SK-N-SH treated with all-trans-retinoic acid at 6 μM for 48 hours (cell line): ENCODE results near the gene HOATZ.

Source experiments
- ATAC-seq: fragments of 200-7000 bp; cut with Tn5 transposase; 3 replicates; pipeline ENCODE4 v1.9.1; 2020; ENCODE audit warnings: mild to moderate bottlenecking, moderate library complexity
- ARNTL ChIP-seq: fragments of 450-650 bp; formaldehyde crosslinking; IDR thresholded peaks from 2 replicates; pipeline ENCODE4 v1.5.0; 2020; ENCODE audit warnings: low read depth, mild to moderate bottlenecking, moderate library complexity, borderline replicate concordance
- BACH2 ChIP-seq: fragments of 250-450 bp; sonication (Bioruptor Pico); IDR thresholded peaks from 2 replicates; pipeline ENCODE4 v1.9.0; 2021; ENCODE audit warnings: mild to moderate bottlenecking, borderline replicate concordance
- CSDC2 ChIP-seq: fragments of 250-450 bp; sonication (Bioruptor Pico); IDR thresholded peaks from 2 replicates; pipeline ENCODE4 v1.5.0; 2020; ENCODE audit warnings: mild to moderate bottlenecking, moderate library complexity
- ESRRG ChIP-seq: fragments of 250-450 bp; sonication (Bioruptor Pico); IDR thresholded peaks from 2 replicates; pipeline ENCODE4 v1.6.1; 2021; ENCODE audit warnings: mild to moderate bottlenecking
- GLIS3 ChIP-seq: fragments of 250-450 bp; sonication (Bioruptor Pico); IDR thresholded peaks from 2 replicates; pipeline ENCODE4 v1.5.0; 2020; ENCODE audit warnings: mild to moderate bottlenecking, moderate library complexity
- OSR1 ChIP-seq: fragments of 250-450 bp; sonication (Bioruptor Pico); IDR thresholded peaks from 2 replicates; pipeline ENCODE4 v1.8.0; 2022; ENCODE audit warnings: moderate library complexity, mild to moderate bottlenecking, inconsistent platforms
- PPARA ChIP-seq: fragments of 250-450 bp; sonication (Bioruptor Pico); IDR thresholded peaks from 2 replicates; pipeline ENCODE4 v1.5.0; 2020; ENCODE audit warnings: mild to moderate bottlenecking, borderline replicate concordance
- RARB ChIP-seq: fragments of 250-450 bp; sonication (Bioruptor Pico); IDR thresholded peaks from 2 replicates; pipeline ENCODE4 v1.8.0; 2021; ENCODE audit warnings: mild to moderate bottlenecking, moderate library complexity
- SNAI2 ChIP-seq: fragments of 250-450 bp; sonication (Bioruptor Pico); IDR thresholded peaks from 2 replicates; pipeline ENCODE4 v1.5.0; 2020; ENCODE audit warnings: mild to moderate bottlenecking, moderate library complexity
- TCF4 ChIP-seq: fragments of 250-450 bp; sonication (Bioruptor Pico); IDR thresholded peaks from 2 replicates; pipeline ENCODE4 v1.8.0; 2021; ENCODE audit warnings: mild to moderate bottlenecking, moderate library complexity, borderline replicate concordance
- TOX ChIP-seq: fragments of 250-450 bp; sonication (Bioruptor Pico); IDR thresholded peaks from 2 replicates; pipeline ENCODE4 v1.8.0; 2021; ENCODE audit warnings: mild to moderate bottlenecking, moderate library complexity, borderline replicate concordance
- ZFP3 ChIP-seq: fragments of 250-450 bp; sonication (Bioruptor Pico); IDR thresholded peaks from 2 replicates; pipeline ENCODE4 v1.5.0; 2020; ENCODE audit warnings: mild to moderate bottlenecking, moderate library complexity
- ZFP30 ChIP-seq: fragments of 450-650 bp; formaldehyde crosslinking; IDR thresholded peaks from 2 replicates; pipeline ENCODE4 v1.5.0; 2022; ENCODE audit warnings: mild to moderate bottlenecking, moderate library complexity
- ZNF565 ChIP-seq: fragments of 450-650 bp; formaldehyde crosslinking; conservative IDR thresholded peaks from 2 replicates; pipeline ENCODE4 v1.5.0; 2020; ENCODE audit warnings: low read depth, mild to moderate bottlenecking, moderate library complexity
- ZNF70 ChIP-seq: fragments of 450-650 bp; formaldehyde crosslinking; IDR thresholded peaks from 2 replicates; pipeline ENCODE4 v1.5.0; 2020; ENCODE audit warnings: mild to moderate bottlenecking, moderate library complexity
- ZNF8 ChIP-seq: fragments of 450-650 bp; formaldehyde crosslinking; IDR thresholded peaks from 2 replicates; pipeline ENCODE4 v1.5.0; 2020; ENCODE audit warnings: mild to moderate bottlenecking, moderate library complexity
- TF ChIP-seq, protein P1 (sequence below): fragments of 250-450 bp; sonication (Bioruptor Pico); IDR thresholded peaks from 2 replicates; pipeline ENCODE4 v1.8.0; 2021; ENCODE audit warnings: low read depth, mild to moderate bottlenecking, moderate library complexity, borderline replicate concordance
- TF ChIP-seq, protein P2 (sequence below): fragments of 250-450 bp; sonication (Bioruptor Pico); IDR thresholded peaks from 2 replicates; pipeline ENCODE4 v1.8.0; 2020; ENCODE audit warnings: mild to moderate bottlenecking, moderate library complexity, borderline replicate concordance
- TF ChIP-seq, protein P3 (sequence below): fragments of 250-450 bp; sonication (Bioruptor Pico); IDR thresholded peaks from 2 replicates; pipeline ENCODE4 v1.5.0; 2020; ENCODE audit warnings: mild to moderate bottlenecking, moderate library complexity
- TF ChIP-seq, protein P4 (sequence below): fragments of 250-450 bp; sonication (Bioruptor Pico); IDR thresholded peaks from 2 replicates; pipeline ENCODE4 v1.5.1; 2020; ENCODE audit warnings: low read depth, mild to moderate bottlenecking, moderate library complexity
- TF ChIP-seq, protein P5 (sequence below): fragments of 250-450 bp; sonication (Bioruptor Pico); IDR thresholded peaks from 2 replicates; pipeline ENCODE4 v1.5.1; 2021; ENCODE audit warnings: mild to moderate bottlenecking, moderate library complexity

The HOATZ gene

DNA sequence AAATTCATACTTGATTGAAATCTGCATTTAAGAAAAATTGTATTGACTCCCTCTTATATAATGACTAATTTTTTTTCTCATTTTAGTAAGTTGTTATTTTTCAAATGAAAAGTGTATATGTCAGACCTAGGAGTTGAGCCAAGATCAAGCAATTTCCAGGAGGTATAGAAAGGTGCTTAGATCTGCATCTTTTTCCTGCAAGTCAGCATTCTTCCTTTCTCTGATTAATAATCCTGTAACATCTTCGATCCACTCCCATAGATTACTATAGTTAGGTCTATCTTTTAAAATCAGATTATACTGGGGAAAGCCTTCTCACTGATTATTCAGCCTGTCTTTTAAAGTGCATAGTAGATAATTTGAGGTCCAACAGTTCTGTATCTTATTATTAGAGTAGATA is 12.7 kb downstream of the HOATZ start (continued):
- TF ChIP-seq BACH2 (CRISPR knock-in tag): no peak
- TF ChIP-seq, protein P1, sequence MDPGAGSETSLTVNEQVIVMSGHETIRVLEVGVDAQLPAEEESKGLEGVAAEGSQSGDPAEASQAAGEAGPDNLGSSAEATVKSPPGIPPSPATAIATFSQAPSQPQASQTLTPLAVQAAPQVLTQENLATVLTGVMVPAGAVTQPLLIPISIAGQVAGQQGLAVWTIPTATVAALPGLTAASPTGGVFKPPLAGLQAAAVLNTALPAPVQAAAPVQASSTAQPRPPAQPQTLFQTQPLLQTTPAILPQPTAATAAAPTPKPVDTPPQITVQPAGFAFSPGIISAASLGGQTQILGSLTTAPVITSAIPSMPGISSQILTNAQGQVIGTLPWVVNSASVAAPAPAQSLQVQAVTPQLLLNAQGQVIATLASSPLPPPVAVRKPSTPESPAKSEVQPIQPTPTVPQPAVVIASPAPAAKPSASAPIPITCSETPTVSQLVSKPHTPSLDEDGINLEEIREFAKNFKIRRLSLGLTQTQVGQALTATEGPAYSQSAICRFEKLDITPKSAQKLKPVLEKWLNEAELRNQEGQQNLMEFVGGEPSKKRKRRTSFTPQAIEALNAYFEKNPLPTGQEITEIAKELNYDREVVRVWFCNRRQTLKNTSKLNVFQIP (CRISPR knock-in tag): no peak

DNA sequence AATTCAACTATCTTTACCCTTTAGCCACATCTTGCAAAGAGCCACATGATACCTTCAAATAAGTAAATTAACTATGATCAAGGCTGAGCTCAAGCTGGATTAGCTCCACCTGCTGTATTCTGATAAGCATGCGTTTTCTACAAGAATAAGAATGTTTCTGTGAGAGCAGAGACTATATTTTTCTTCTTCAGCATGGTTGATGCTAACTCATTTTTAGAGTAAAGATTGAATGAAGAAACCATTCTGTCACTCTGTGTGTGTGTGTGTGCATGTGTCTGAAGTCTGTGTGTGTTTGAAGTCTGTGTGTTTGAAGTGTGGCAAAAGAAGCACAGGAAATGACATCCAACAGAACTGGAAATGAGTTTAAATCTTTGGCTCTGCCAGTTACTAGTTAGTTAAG is 14.0 kb downstream of the HOATZ start:
- TF ChIP-seq ARNTL (no peak), SNAI2 (CRISPR knock-in tag) (no peak), RARB (CRISPR knock-in tag) (no peak), ZNF70 (CRISPR knock-in tag) (no peak), ZNF565 (no peak), GLIS3 (no peak), ZFP30 (CRISPR knock-in tag) (no peak), TOX (CRISPR knock-in tag) (no peak), ESRRG (CRISPR knock-in tag) (no peak), TCF4 (CRISPR knock-in tag) (no peak), PPARA (CRISPR knock-in tag) (no peak), ZNF8 (no peak), OSR1 (CRISPR knock-in tag) (no peak)
- TF ChIP-seq, protein P2, sequence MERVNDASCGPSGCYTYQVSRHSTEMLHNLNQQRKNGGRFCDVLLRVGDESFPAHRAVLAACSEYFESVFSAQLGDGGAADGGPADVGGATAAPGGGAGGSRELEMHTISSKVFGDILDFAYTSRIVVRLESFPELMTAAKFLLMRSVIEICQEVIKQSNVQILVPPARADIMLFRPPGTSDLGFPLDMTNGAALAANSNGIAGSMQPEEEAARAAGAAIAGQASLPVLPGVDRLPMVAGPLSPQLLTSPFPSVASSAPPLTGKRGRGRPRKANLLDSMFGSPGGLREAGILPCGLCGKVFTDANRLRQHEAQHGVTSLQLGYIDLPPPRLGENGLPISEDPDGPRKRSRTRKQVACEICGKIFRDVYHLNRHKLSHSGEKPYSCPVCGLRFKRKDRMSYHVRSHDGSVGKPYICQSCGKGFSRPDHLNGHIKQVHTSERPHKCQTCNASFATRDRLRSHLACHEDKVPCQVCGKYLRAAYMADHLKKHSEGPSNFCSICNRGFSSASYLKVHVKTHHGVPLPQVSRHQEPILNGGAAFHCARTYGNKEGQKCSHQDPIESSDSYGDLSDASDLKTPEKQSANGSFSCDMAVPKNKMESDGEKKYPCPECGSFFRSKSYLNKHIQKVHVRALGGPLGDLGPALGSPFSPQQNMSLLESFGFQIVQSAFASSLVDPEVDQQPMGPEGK (CRISPR knock-in tag): no peak
- 0 out of 3 replicates have a peak, but pooled peaks have one; percentile 30 for ATAC-seq

DNA sequence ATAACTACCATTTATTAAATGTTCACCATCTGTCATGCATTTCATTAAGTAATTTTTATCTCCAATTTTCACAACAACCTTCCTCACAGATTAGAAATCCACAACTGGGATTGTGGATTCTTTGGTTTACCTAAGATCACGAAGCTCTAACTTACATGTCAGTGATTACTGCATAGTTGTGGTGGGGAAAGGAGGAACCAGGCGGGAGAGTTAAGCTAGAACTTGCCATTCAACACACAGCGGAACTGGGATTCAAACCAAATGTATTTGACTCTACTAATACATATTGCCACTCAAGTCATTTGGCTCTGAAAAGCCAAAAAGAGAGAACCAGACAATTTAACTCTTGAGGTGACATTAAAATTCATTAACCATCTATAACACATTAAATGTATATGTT is 15.5 kb downstream of the HOATZ start:
- TF ChIP-seq, protein P3, sequence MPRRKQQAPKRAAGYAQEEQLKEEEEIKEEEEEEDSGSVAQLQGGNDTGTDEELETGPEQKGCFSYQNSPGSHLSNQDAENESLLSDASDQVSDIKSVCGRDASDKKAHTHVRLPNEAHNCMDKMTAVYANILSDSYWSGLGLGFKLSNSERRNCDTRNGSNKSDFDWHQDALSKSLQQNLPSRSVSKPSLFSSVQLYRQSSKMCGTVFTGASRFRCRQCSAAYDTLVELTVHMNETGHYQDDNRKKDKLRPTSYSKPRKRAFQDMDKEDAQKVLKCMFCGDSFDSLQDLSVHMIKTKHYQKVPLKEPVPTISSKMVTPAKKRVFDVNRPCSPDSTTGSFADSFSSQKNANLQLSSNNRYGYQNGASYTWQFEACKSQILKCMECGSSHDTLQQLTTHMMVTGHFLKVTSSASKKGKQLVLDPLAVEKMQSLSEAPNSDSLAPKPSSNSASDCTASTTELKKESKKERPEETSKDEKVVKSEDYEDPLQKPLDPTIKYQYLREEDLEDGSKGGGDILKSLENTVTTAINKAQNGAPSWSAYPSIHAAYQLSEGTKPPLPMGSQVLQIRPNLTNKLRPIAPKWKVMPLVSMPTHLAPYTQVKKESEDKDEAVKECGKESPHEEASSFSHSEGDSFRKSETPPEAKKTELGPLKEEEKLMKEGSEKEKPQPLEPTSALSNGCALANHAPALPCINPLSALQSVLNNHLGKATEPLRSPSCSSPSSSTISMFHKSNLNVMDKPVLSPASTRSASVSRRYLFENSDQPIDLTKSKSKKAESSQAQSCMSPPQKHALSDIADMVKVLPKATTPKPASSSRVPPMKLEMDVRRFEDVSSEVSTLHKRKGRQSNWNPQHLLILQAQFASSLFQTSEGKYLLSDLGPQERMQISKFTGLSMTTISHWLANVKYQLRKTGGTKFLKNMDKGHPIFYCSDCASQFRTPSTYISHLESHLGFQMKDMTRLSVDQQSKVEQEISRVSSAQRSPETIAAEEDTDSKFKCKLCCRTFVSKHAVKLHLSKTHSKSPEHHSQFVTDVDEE (CRISPR knock-in tag): no peak
- no peak for TF ChIP-seq ARNTL
- no peak for ATAC-seq

DNA sequence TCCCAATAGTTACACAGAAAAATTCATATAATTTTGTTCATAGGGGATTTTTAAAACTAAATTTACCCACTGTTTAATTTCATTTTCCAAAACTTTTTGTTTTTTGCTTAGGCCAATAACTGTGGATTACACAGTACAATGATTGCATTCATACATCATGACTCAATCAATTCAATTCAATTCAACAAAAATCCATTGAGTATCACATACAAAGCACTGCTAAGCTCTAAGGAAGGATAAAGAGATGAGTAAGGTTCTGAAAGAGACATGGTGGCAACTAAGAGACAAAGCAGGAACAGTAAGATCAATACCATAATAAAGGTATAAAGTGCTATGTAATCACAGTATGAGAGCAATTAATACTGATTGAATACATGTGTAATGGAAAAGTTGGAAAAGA is 16.6 kb downstream of the HOATZ start:
- no peak for TF ChIP-seq ARNTL
- TF ChIP-seq, protein P3 (CRISPR knock-in tag): no peak
- TF ChIP-seq GLIS3: no peak
- TF ChIP-seq ZFP30 (CRISPR knock-in tag): no peak
- no peak for TF ChIP-seq CSDC2 (CRISPR knock-in tag)
- TF ChIP-seq RARB (CRISPR knock-in tag): no peak
- no peak for TF ChIP-seq BACH2 (CRISPR knock-in tag)
- TF ChIP-seq, protein P2 (CRISPR knock-in tag): no peak
- no peak for TF ChIP-seq ZFP3 (CRISPR knock-in tag)
- no peak for TF ChIP-seq ESRRG (CRISPR knock-in tag)
- TF ChIP-seq, protein P4, sequence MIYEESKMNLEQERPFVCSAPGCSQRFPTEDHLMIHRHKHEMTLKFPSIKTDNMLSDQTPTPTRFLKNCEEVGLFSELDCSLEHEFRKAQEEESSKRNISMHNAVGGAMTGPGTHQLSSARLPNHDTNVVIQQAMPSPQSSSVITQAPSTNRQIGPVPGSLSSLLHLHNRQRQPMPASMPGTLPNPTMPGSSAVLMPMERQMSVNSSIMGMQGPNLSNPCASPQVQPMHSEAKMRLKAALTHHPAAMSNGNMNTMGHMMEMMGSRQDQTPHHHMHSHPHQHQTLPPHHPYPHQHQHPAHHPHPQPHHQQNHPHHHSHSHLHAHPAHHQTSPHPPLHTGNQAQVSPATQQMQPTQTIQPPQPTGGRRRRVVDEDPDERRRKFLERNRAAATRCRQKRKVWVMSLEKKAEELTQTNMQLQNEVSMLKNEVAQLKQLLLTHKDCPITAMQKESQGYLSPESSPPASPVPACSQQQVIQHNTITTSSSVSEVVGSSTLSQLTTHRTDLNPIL (CRISPR knock-in tag): no peak
- TF ChIP-seq ZNF70 (CRISPR knock-in tag): no peak
- TF ChIP-seq SNAI2 (CRISPR knock-in tag): no peak
- TF ChIP-seq, protein P5, sequence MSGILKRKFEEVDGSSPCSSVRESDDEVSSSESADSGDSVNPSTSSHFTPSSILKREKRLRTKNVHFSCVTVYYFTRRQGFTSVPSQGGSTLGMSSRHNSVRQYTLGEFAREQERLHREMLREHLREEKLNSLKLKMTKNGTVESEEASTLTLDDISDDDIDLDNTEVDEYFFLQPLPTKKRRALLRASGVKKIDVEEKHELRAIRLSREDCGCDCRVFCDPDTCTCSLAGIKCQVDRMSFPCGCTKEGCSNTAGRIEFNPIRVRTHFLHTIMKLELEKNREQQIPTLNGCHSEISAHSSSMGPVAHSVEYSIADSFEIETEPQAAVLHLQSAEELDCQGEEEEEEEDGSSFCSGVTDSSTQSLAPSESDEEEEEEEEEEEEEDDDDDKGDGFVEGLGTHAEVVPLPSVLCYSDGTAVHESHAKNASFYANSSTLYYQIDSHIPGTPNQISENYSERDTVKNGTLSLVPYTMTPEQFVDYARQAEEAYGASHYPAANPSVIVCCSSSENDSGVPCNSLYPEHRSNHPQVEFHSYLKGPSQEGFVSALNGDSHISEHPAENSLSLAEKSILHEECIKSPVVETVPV (CRISPR knock-in tag): no peak
- TF ChIP-seq, all 23 proteins: peak for 0
- peak; percentile 11 for ATAC-seq
